OCI-LY7 (cell line): Measurements from ENCODE around the gene CDCA4.

ENCODE experiments used
- CTCF ChIP-seq: fragments of 200-600 bp; sonication (generic); conservative IDR thresholded peaks from 2 replicates; pipeline ENCODE4 v1.5.1; 2014; ENCODE audit warnings: mild to moderate bottlenecking, antibody characterized with exemption, low read length, moderate library complexity, mixed read lengths
- EZH2phosphoT487 ChIP-seq: fragments of 200-600 bp; sonication (generic); IDR thresholded peaks from 2 replicates; pipeline ENCODE4 v1.6.1; 2018; ENCODE audit warnings: low read depth, borderline replicate concordance, mild to moderate bottlenecking, mixed run types, antibody characterized with exemption, low read length, moderate library complexity, mixed read lengths

- TF ChIP-seq CTCF (no peak), EZH2phosphoT487 (no peak)
Measured at GRCh38 chr14:104982548-104983230, 38.2 kb downstream of the CDCA4 start.
